GM12873 (cell line): ENCODE measurements around the gene C1orf94.

Source experiments
- TF ChIP-seq, protein P1 (sequence below): IDR thresholded peaks from 2 replicates; pipeline ENCODE4 v1.5.1; 2012; ENCODE audit warnings: low read depth, mild to moderate bottlenecking, moderate library complexity, low read length, control low read depth; ENCODE audit not compliant: insufficient read depth; ENCODE audit errors: missing control alignments

C1orf94 gene

DNA sequence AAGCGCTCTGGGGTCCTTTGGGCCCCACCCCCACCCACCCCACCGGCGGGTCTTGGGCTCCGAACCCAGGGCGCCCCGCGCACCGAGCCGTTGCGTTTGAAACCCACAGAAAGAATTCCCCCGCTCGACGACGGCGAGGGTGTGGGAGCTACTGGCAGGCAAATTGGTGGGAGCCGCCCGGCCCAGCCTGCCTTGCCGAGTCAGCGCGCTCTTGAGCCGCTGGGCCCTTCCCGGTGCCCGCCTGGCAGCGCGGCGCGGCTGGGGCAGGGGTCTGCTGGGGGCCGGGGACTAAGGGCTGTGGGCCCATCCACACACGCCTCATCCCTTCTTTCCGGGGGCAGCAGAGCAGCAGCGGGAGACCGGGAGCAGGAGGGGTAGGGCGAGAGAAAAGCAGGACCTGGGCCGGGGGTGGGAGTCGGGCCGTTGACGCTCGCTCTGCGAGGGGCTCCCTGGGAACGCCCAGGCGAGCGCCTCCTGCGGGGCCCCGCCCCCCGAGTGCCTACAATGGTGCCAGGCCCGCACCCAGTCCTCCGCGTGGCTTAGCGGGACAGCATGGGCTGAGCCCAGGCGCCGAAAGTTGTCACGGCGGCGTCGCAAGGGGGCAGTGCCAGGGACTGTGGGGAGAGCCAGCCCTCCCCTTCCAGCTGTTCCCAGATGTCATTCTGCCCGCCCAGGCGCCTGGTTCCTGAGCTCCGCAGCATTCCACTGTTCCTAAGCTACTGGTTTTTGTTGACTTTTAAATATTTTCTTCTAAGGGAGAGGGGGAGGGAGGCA lies at the start of gene C1orf94:
TSS of gene C1orf94 (plus strand) at position 78 of the 774 bp plus-strand sequence. CDS start 883 bp downstream, outside the sequence.
- TF ChIP-seq, protein P1, sequence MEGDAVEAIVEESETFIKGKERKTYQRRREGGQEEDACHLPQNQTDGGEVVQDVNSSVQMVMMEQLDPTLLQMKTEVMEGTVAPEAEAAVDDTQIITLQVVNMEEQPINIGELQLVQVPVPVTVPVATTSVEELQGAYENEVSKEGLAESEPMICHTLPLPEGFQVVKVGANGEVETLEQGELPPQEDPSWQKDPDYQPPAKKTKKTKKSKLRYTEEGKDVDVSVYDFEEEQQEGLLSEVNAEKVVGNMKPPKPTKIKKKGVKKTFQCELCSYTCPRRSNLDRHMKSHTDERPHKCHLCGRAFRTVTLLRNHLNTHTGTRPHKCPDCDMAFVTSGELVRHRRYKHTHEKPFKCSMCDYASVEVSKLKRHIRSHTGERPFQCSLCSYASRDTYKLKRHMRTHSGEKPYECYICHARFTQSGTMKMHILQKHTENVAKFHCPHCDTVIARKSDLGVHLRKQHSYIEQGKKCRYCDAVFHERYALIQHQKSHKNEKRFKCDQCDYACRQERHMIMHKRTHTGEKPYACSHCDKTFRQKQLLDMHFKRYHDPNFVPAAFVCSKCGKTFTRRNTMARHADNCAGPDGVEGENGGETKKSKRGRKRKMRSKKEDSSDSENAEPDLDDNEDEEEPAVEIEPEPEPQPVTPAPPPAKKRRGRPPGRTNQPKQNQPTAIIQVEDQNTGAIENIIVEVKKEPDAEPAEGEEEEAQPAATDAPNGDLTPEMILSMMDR, result no peak

DNA sequence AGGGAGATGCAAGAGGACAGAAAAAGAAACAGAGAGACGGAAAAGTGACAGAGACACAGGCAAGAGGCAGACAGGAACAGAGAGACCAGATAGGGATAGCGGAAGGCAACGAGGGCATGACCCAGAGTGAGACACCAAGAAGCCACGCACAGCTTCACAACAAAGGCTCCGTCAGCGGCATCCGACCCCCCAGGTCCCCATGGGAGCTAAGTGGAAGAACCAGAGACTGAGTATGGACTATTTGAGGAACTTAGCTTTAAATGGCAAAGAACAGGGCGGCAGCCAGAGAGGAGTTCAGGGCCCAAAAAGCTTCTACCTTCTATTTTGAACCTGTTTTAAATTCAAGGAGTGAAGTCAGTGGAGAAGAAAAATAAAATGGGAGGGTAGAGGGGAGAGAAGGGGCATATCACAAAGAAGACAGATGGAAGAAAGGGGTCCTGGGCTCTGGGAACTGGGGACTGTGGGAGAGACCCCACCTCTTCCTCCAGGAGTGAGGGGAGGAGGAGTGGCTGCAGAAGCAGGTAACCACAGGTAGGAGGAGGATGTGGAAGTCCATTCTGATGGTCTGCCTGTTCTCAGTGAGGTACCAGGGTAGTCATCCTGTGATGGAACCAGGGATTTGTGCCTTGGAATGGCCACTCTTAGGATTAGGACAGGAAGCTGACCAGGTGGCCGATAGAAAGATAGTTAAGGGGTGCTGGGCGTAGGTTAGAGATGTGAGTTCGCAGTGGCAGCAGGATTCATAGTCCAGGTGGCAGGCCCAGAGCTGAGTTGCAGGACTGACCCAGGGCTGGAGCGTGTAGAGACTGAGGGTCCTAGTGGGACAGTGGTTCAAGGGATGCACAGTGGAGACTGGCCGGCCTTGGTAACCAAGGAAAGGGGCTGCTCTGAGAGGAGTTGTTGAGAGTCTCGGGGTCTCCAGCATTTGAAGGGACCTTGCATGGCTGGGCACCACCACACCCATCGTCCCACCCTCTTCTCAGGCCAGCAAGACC lies 49.4 kb upstream of the C1orf94 start:
- TF ChIP-seq, protein P1, result no peak

GRCh38 chr1:34128186-34128889 lies 48.4 kb upstream of the C1orf94 start:
- TF ChIP-seq, protein P1, result no peak

DNA sequence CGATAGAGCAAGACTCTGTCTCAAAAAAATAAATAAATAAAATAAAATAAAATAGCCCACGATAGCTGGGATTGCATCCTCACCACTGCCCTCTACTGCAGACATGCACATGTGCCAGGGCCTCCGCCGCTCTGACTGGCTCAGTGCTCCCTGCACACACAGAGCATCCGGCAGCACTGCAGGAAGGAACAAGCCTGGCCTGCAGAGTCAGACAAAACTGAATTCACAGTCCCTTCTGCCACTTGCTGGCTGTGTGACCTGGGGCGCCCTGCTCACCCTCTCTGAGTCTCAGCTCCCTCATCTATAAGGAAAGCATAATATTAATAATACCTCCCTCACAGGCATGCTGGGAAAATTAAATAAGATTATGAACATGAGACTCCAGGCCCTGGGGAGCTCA lies 47.1 kb upstream of the C1orf94 start:
- TF ChIP-seq, protein P1, result no peak

DNA sequence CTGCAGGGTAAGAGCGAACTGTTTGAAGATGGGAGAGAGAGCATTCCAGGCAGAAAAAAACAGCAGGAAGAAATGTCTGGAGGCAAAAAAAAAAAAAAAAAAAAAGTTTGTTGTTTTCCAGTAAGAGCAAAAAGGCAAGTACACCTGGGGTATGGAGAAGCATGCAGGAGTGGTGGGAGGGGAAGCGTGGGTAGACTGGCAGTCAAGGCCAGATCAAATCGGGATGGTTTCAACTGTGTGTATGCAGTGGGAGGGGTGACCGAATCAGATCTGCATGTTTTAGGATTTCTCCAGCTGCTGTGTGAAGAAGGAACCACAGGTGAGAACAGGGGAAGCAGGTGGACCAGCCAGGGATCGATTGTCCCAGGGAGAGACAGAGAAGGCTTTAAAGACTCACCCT lies 46.4 kb upstream of the C1orf94 start:
- TF ChIP-seq, protein P1, result no peak

- TF ChIP-seq, protein P1, result no peak
Measured at GRCh38 chr1:34131396-34132160, 45.1 kb upstream of the C1orf94 start.
